Stimulated activated CD8-positive, alpha-beta memory T cell treated with anti-CD3 and anti-CD28 coated beads, Interleukin-15, amount 100 ng/mL, for 1 hour (primary cell): ENCODE data around the gene CRYBG1.
"Not testable (repeated sequence)": the region's sequence is repeated elsewhere in the genome, so short reads cannot be mapped to it uniquely, and the experiment has no call there.

Source experiments
- DNase-seq: peaks from one replicate; pipeline ENCODE4 v3.0.0-alpha.2; 2020; ENCODE audit warnings: low read depth

The CRYBG1 gene

GRCh38 chr6:106372838-106373501, 12.5 kb downstream of the CRYBG1 start:
- no peak for DNase-seq

- no peak for DNase-seq
These were observed 13.2 kb downstream of the CRYBG1 start for GRCh38 chr6:106373502-106374239.

- no peak for DNase-seq
These were observed 16.6 kb downstream of the CRYBG1 start for GRCh38 chr6:106377061-106377540.

GRCh38 chr6:106379951-106380350, 19.4 kb downstream of the CRYBG1 start:
- DNase-seq, result no peak

GRCh38 chr6:106380407-106380806, 19.9 kb downstream of the CRYBG1 start:
- DNase-seq, result no peak

GRCh38 chr6:106381223-106381622, 20.7 kb downstream of the CRYBG1 start:
- no peak for DNase-seq

GRCh38 chr6:106381881-106382280, 21.4 kb downstream of the CRYBG1 start:
- DNase-seq, result no peak

GRCh38 chr6:106383573-106383972, 23.1 kb downstream of the CRYBG1 start:
- no peak for DNase-seq

GRCh38 chr6:106385530-106385929, 25.0 kb downstream of the CRYBG1 start:
- DNase-seq, result no peak

- DNase-seq, result no peak
These were observed 27.4 kb downstream of the CRYBG1 start for GRCh38 chr6:106387875-106388274.

- DNase-seq, result no peak
These were observed 29.6 kb downstream of the CRYBG1 start for GRCh38 chr6:106390088-106390487.

- DNase-seq, result no peak
These were observed 36.1 kb downstream of the CRYBG1 start for GRCh38 chr6:106396426-106397220.

- DNase-seq, result no peak
These were observed 36.9 kb downstream of the CRYBG1 start for GRCh38 chr6:106397431-106397830.

GRCh38 chr6:106398621-106399020, 38.1 kb downstream of the CRYBG1 start:
- DNase-seq, result no peak

GRCh38 chr6:106405044-106405443, 44.5 kb downstream of the CRYBG1 start:
- DNase-seq, result not testable (repeated sequence)

- DNase-seq, result no peak
These were observed 50.5 kb downstream of the CRYBG1 start for GRCh38 chr6:106411056-106411455.

- DNase-seq, result no peak
These were observed 51.2 kb downstream of the CRYBG1 start for GRCh38 chr6:106411643-106412200.

GRCh38 chr6:106413016-106413415, 52.5 kb downstream of the CRYBG1 start:
- DNase-seq, result no peak

- DNase-seq, result no peak
These were observed 53.2 kb downstream of the CRYBG1 start for GRCh38 chr6:106413722-106414121.

- no peak for DNase-seq
These were observed 55.4 kb downstream of the CRYBG1 start for GRCh38 chr6:106415921-106416320.

GRCh38 chr6:106417572-106418147, 57.1 kb downstream of the CRYBG1 start:
- DNase-seq, result no peak
